NCI-H2171 (cell line): ENCODE results near the gene GRAP2.
"Not testable (repeated sequence)": the region's sequence is repeated elsewhere in the genome, so short reads cannot be mapped to it uniquely, and the experiment has no call there.

Experiments used
- DNase-seq: peaks from one replicate; lab custom pipeline; 2025; lab: John Stamatoyannopoulos, UW

GRAP2 gene

GRCh38 chr22:39965748-39966147 lies 64.9 kb downstream of the GRAP2 start:
- DNase-seq: no peak

- no peak for DNase-seq
Observed at GRCh38 chr22:39966470-39966869, 65.6 kb downstream of the GRAP2 start.

GRCh38 chr22:39967103-39967829 lies 66.4 kb downstream of the GRAP2 start:
- no peak for DNase-seq

GRCh38 chr22:39967996-39968972 lies 67.4 kb downstream of the GRAP2 start:
- no peak for DNase-seq

GRCh38 chr22:39970742-39971141 lies 69.9 kb downstream of the GRAP2 start:
- DNase-seq: no peak

GRCh38 chr22:39972641-39973040 lies 71.8 kb downstream of the GRAP2 start:
- DNase-seq: no peak

GRCh38 chr22:39973656-39974055 lies 72.8 kb downstream of the GRAP2 start:
- DNase-seq: no peak

- no peak for DNase-seq
Observed at GRCh38 chr22:39974065-39974464, 73.2 kb downstream of the GRAP2 start.

GRCh38 chr22:39979048-39979447 lies 78.2 kb downstream of the GRAP2 start:
- no peak for DNase-seq

GRCh38 chr22:39979458-39979857 lies 78.6 kb downstream of the GRAP2 start:
- DNase-seq: no peak

GRCh38 chr22:39980596-39980995 lies 79.7 kb downstream of the GRAP2 start:
- no peak for DNase-seq

GRCh38 chr22:39983346-39983745 lies 82.5 kb downstream of the GRAP2 start:
- no peak for DNase-seq

GRCh38 chr22:39984006-39984405 lies 83.1 kb downstream of the GRAP2 start:
- DNase-seq: no peak

- no peak for DNase-seq
Observed at GRCh38 chr22:39984746-39985145, 83.9 kb downstream of the GRAP2 start.

GRCh38 chr22:39985383-39986035 lies 84.6 kb downstream of the GRAP2 start:
- DNase-seq: no peak

GRCh38 chr22:39988386-39989114 lies 87.7 kb downstream of the GRAP2 start:
- DNase-seq: no peak

GRCh38 chr22:39989633-39990032 lies 88.7 kb downstream of the GRAP2 start:
- no peak for DNase-seq

- no peak for DNase-seq
Observed at GRCh38 chr22:39990686-39991085, 89.8 kb downstream of the GRAP2 start.

GRCh38 chr22:39991159-39991860 lies 90.4 kb downstream of the GRAP2 start:
- DNase-seq: no peak

GRCh38 chr22:39992088-39992826 lies 91.4 kb downstream of the GRAP2 start:
- DNase-seq: no peak

GRCh38 chr22:39992894-39993293 lies 92.0 kb downstream of the GRAP2 start:
- not testable (repeated sequence) for DNase-seq
